ENCODE results near the gene EIF2B2.

EIF2B2 gene

GRCh38 chr14:75040959-75041358 lies 38.2 kb downstream of the EIF2B2 start:
- in situ Hi-C loops (cut with MboI; ENCODE audit: low sequenced_read_pairs), result no loop called here

GRCh38 chr14:75041613-75042012 lies 38.9 kb downstream of the EIF2B2 start:
- in situ Hi-C loops (cut with MboI; ENCODE audit: low sequenced_read_pairs), result no loop called here

DNA sequence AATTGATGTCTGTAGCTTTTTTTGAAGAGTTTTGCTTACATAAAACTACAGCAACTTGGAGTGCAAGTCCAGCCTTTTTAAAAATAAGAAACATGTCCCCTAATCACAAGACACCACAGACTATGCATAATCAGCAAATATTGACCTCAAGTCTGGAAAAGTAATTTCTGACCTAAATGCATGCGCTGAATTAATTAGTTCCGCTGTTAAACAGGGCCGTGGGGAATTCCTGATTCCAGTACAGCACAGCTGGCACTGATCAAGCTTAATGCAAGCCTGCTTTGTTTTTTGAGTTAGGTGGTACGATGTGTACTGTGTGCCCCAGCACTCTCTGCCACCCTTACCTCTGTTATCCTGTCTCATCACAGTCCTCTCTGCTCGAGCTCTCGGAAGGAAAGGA lies 39.3 kb downstream of the EIF2B2 start:
- in situ Hi-C loops (cut with MboI; ENCODE audit: low sequenced_read_pairs), result no loop called here

DNA sequence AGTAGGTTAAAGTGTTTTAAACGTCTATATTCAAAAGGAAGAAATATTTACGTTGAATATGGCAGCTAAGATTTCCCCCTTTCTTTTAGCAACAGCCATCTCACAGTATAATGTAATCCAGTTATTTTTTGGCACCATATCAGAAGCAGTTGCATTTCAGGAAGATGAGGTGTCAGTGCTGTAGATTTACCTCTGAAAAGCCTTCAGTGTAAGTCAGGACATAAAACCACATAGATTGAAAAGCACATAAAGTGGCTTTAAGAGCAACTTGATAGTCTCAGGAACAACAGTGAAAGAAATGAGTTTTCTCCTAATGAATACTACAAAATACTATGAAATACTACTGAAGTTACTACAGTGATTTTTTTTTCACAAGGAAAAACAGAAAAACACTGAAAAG lies 41.6 kb downstream of the EIF2B2 start:
- in situ Hi-C loops (cut with MboI; ENCODE audit: low sequenced_read_pairs), result no loop called here

GRCh38 chr14:75044752-75045151 lies 42.0 kb downstream of the EIF2B2 start:
- in situ Hi-C loops (cut with MboI; ENCODE audit: low sequenced_read_pairs), result no loop called here

GRCh38 chr14:75046275-75046674 lies 43.6 kb downstream of the EIF2B2 start:
- in situ Hi-C loops (cut with MboI; ENCODE audit: low sequenced_read_pairs), result no loop called here

DNA sequence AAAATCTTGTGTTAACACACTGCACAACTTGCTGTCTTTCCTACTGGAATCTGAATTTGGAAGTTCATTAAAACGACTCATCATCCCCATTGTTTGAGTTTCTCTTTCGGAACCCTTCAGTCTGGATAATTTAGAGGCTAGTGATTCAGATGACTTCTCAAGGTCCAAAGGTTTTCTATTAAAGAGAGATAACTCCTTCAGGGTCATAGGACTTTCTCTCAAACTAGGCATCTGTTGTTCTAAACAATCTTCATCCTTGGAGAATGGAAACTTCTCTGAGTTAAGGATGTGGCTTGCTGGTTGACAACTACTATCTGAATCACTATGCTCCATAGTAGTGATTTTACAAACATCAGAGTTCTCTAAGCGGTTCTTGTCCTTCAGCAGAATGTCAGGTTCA lies 44.2 kb downstream of the EIF2B2 start:
- in situ Hi-C loops (cut with MboI; ENCODE audit: low sequenced_read_pairs), result no loop called here

DNA sequence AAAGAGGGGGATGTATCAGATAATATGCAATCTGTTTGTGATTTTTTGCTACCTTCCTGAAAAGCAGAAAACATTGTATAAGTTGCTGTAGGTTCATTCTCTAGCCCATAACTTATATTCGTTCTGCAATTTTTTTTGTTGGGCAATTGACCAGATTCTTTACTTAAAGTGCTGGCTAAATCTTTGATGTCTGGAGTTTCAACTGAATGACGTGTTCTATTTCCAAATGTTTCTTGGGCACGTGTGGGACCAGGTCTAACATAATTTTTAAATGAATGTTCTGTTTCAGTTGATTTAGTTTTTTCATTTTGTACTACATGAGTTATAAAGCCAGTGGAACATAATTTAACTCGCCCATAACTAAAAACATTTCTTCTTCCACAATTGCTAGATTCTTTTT lies 44.8 kb downstream of the EIF2B2 start:
- in situ Hi-C loops (cut with MboI; ENCODE audit: low sequenced_read_pairs), result no loop called here

GRCh38 chr14:75048101-75048500 lies 45.4 kb downstream of the EIF2B2 start:
- in situ Hi-C loops (cut with MboI; ENCODE audit: low sequenced_read_pairs), result no loop called here

DNA sequence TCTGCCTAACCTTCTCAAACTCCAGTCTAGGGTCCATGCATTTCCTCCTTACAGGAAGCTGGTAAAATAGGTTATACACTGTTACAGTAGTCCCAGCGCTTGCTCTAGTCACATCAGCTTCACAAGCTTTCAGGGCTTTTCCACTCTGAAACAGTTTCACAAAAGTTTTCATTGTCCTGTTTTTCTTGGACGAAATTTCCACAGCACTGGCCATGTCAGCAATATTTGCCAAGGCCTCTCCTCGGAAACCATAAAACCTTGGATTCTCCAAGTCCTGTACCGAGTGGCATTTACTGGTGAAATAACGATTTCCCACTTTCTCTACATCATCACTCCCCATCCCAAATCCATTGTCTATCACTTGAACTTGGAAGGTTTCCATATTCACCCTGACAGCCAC lies 46.4 kb downstream of the EIF2B2 start:
- in situ Hi-C loops (cut with MboI; ENCODE audit: low sequenced_read_pairs), result no loop called here

DNA sequence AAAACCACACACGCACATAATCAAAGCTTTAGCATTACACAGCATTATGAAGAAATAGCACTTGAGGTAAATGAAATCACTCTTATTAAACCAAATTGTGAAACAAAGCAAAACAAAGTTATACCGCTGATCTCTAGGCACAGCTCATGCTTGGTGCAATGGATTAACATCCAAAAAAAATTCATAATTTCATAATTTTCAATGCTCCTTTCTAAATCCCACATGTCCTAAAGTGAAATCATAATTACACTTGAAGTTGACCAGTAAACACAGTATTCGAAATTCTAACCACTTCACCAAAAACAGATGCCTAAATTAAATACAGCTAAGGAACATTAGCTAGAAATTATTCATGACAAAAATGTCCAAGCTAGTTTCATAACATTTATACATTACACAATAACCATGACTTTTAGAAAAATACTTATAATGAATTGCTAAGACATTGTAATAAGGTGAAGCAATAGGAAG lies 47.0 kb downstream of the EIF2B2 start:
- in situ Hi-C loops (cut with MboI; ENCODE audit: low sequenced_read_pairs), result no loop called here

DNA sequence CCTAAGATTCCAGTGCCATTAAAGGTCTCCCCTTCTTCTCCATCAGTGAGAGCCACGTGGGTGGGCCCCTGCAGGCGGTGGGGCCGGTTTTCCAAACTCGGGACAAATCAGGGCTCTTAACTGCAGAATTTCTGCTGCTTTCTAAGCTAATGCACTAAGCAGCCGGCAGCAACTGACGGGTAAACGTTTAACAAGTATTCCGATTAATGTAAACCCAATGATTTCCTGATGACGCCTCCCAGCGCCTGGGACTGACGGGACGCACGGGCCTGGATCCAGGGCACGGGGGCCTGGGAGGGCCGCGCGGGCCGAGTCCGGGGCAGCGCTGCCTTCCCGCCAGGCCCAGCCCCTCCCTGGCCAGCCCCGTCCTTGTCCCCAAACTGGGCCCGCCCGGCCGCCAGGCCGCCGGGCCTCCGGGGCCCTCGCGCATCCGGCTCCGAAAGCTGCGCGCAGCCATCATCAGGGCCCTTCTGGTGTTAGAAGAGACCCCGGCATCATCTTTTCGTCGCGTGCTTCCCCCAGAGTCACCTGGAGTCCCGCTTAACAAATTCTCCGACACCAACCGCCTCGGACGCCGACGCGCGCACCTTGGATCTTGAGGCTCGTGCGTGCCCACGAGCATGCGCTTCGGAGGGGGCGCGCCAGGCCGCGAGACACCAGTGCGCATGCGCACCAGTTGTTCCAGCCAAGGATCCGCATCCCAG lies 48.3 kb downstream of the EIF2B2 start, which contains the start of gene MLH3:
Gene MLH3, minus strand, starts transcription at position 616 of the 704 bp plus-strand sequence. CDS start 1,812 bp downstream, outside the sequence.
- in situ Hi-C loops (cut with MboI; ENCODE audit: low sequenced_read_pairs), result no loop called here

GRCh38 chr14:75051556-75051899 lies 48.8 kb downstream of the EIF2B2 start:
- in situ Hi-C loops (cut with MboI; ENCODE audit: low sequenced_read_pairs), result no loop called here

DNA sequence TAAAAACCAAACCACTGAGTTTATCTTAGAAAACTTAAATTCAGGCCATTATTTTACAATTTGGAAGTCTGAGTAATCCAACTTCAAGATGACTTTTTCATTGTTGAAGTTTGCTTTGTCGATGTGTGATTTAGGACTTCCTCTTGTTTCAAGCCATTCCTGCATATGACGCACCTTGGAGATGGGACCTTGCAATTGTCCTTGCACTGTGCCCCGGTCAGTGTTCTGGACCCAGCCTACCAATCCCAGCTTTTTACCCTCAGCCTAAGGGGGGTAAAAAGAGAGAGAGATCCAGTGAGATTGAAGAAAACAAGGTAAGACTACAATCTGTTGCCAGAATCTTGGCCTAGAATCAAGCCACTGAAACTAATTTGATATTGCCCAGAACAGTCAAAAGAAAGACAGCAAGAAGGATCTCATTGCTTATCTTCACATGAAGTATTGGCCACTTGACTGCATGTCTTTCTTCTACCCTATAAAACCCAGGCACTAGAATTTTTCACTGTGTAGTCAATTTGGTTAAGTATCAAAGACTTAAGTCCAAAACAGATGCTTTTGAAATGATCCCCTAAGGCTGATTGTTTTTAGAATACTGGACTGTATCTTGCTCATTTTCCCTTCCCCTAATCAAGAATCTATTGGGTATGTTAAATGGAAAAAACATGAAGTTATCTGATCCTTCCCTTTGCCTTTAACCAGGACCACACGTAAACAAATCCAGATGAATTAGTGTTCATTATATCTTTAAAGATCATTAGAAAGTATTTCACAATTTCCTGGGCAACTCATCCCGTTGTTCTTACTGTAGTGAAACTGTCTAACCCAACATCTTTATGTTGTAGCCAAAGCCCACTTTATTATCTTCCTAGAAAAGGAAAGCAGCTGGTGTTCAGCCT lies 50.9 kb downstream of the EIF2B2 start:
- in situ Hi-C loops (cut with MboI; ENCODE audit: low sequenced_read_pairs), result no loop called here

DNA sequence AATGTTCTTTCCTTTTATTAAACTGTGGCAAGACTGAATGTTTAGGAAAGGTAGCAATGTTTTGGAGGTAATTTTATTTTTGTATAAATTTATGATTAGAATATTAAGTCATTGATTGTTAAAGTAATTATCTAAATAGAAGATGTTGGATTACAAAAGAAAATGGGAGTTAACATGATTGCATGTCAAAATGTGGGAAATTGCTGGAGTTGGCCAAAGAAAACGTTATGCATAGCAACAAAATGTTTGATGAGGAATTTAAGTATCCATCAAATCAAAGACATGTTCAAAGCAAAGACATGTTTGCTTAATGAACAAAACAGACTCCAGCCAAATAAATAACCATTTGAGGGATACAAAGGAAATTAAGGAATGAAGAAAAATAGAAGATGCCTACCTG lies 51.7 kb downstream of the EIF2B2 start:
- in situ Hi-C loops (cut with MboI; ENCODE audit: low sequenced_read_pairs), result no loop called here

DNA sequence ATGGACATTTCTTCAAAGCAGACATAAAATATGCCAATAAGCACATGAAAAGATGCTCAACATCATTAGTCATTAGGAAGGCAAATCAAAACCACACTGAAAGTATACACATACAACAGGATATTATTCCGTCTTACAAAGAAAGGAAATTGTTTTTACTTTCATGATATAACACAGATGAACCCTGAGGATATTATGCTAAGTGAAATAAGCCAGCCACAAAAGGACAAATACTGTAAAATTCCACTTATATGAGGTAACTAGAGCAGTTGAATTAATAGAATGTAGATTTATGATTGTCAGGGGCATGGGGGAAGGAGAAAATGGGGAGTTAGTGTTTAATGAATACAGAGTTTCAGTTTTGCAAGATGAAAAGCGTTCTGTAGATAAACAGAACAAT lies 56.9 kb downstream of the EIF2B2 start:
- in situ Hi-C loops (cut with MboI; ENCODE audit: low sequenced_read_pairs), result no loop called here

DNA sequence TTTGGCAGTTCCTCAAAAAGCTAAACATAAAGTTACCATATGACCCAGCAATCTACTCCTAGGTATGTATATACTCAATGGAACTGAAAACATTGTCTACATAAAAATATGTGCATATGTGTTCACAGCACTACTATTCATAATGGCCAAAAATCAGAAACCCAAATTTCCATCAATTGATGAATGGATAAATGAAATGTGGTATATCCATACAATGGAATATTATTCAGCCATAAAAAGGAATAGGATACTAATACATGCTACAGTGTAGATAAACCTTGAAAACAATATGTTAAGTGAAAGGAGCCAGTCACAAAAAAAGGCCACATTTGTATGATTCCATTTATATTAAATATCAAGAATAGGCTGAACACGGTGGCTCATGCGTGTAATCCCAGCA lies 57.7 kb downstream of the EIF2B2 start:
- in situ Hi-C loops (cut with MboI; ENCODE audit: low sequenced_read_pairs), result no loop called here

All from HL-60/S4 (cell line).